BLaER1 (cell line): ENCODE data around the gene SLC25A1.
A peak's percentile ranks its signal among the peaks of the same experiment; 100 is the strongest.

Experiments used
- H3K27ac ChIP-seq: shearing (Covaris generic); formaldehyde crosslinking; 2 replicates; pipeline ENCODE4 v1.8.1; 2022
- H3K27me3 ChIP-seq: shearing (Covaris generic); formaldehyde crosslinking; 2 replicates; pipeline ENCODE4 v1.8.1; 2022
- H3K36me3 ChIP-seq: shearing (Covaris generic); formaldehyde crosslinking; 2 replicates; pipeline ENCODE4 v1.8.1; 2022
- H3K4me1 ChIP-seq: shearing (Covaris generic); formaldehyde crosslinking; 2 replicates; pipeline ENCODE4 v1.8.1; 2022
- H3K4me2 ChIP-seq: shearing (Covaris generic); formaldehyde crosslinking; 2 replicates; pipeline ENCODE4 v1.8.1; 2022
- H3K4me3 ChIP-seq: shearing (Covaris generic); formaldehyde crosslinking; 2 replicates; pipeline ENCODE4 v1.8.1; 2022
- H3K9ac ChIP-seq: shearing (Covaris generic); formaldehyde crosslinking; 2 replicates; pipeline ENCODE4 v1.8.1; 2022
- H3K9me3 ChIP-seq: shearing (Covaris generic); formaldehyde crosslinking; 2 replicates; pipeline ENCODE4 v1.8.1; 2022
- H4K20me1 ChIP-seq: shearing (Covaris generic); formaldehyde crosslinking; 2 replicates; pipeline ENCODE4 v1.8.1; 2022
- Cebpa-rat ChIP-seq: shearing (Covaris generic); IDR thresholded peaks from 2 replicates; pipeline ENCODE4 v1.8.1; 2022

The SLC25A1 gene

DNA sequence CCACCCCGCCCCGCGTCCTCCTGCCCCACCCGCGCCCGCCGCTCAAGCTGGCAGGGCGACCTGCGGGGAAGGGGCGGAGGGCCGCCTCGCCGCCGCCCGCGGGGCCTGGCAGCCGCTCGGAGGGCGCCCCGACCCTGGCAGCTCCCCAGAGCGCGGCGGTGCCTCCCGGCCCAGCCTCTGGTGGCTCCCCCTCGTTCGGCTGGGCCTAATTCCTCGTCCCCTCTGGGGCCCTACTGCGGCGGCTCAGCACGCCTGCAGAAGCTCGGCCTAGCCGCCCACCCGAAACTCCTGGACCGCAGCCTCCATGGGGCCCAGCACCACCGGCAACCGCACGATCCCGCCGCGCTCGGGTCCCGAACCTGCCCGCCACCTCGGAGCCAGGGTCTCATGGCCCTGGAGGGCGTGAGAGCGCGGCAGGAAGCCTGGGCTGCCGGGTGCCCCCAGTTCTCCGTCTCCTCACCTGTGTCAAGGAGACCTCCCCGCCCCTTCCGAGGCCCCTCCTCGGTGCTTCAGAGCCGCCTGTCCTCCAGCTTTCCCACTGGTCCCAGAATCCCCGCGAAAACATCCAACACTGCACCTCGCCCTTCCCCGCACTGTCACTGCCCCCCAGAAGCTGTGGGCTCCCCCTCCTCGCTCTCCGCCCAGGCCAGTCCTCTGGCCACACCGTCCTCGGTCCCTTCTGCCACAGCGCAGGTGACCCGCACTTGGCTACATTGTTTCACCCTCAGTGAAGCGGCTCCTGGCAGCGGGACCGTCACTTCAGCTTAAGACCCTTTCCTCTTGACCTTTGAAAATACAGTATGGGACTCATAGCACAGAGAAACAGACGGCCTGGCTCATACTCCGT is 27.8 kb downstream of the SLC25A1 start:
- Histone ChIP-seq H3K36me3 (no peaks in the 10 kb centered on the region), H3K4me2 (no peak overlapping the region), H3K27ac (no peak overlapping the region), H3K4me3 (no peak overlapping the region), H4K20me1 (no peaks in the 10 kb centered on the region), H3K9me3 (peaks cover 29% of the 10 kb centered on the region), H3K4me1 (no peaks in the 10 kb centered on the region), H3K27me3 (peaks cover 50% of the 10 kb centered on the region), H3K9ac (no peak overlapping the region)
- TF ChIP-seq Cebpa-rat, result no peak

DNA sequence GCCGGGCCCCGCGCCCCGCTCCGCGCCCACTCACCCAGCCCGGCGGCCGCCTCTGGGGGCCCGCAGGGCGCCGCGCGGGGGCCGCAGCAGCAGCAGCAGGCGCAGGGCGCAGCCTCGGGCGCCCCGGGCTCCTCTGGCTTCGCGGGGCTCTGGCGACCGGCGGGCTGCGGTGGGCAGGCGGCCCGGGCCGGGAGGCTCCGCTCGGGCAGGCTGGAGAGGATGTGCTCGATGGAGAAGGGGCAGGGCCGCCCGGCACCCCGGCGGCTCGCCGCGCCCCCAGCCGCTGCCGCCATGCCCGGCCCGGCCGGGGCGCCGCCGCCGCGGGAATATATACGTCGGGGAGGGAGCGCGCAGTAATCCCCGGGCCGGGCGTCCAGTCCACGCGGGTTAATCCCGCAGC is 28.5 kb downstream of the SLC25A1 start, which contains the start of gene GSC2:
Gene GSC2, minus strand, starts transcription at position 302 of the 400 bp plus-strand sequence. Its CDS starts 9 bp downstream, at position 293.
- Histone ChIP-seq H3K4me1 (no peaks in the 10 kb centered on the region), H3K36me3 (no peaks in the 10 kb centered on the region), H3K4me3 (no peak within 1 kb of the TSS), H3K4me2 (no peak within 1 kb of the TSS), H4K20me1 (no peaks in the 10 kb centered on the region), H3K9ac (no peak within 1 kb of the TSS), H3K27ac (no peak within 1 kb of the TSS), H3K27me3 (peaks cover 50% of the 10 kb centered on the region), H3K9me3 (peaks cover 29% of the 10 kb centered on the region)
- no peak for TF ChIP-seq Cebpa-rat

DNA sequence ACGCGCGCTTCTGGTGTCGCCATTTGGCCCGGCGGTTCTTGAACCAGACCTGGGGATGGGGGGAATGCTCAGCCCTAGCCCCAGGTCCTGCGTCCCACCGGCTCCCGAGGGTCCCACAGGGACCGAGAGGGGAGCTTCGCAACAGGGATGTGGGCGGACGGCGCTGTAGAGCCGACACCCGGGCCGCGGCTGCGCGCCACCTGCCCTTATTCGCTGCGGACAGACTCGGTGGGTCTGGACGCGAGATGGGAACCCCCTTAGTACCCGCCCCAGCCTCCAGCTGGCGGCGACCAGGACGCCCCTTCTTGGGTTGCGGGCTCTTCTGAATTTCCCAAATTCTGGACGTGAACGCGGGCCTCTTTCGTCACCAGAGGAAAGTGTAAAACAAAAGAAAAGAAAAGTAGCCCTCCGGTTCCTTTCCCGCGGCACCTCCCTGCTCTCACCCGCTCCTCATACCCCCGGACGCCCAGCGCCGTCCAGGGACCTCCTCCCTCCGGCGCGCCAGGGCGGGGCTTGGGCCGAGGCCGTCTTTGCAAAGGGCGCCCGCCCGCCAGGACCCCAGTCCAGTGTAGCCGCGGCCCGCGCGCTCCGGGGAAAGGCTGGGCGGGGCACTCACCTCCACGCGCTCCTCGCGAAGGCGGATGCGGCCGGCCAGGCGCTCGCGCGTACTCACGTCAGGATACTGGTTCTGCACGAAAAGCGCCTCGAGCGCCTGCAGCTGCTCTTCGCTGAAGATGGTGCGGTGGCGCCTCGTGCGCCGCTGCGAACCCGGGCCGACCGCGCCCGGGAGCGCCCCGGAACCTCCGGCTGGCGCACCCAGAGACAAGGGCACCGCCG is 29.3 kb downstream of the SLC25A1 start:
- Histone ChIP-seq H3K9me3 (peaks cover 29% of the 10 kb centered on the region), H3K36me3 (no peaks in the 10 kb centered on the region), H3K4me3 (no peak overlapping the region), H3K27ac (no peak overlapping the region), H3K9ac (no peak overlapping the region), H3K4me2 (no peak overlapping the region), H3K4me1 (no peaks in the 10 kb centered on the region), H4K20me1 (peaks cover under 1% of the 10 kb centered on the region), H3K27me3 (peaks cover 50% of the 10 kb centered on the region)
- no peak for TF ChIP-seq Cebpa-rat

DNA sequence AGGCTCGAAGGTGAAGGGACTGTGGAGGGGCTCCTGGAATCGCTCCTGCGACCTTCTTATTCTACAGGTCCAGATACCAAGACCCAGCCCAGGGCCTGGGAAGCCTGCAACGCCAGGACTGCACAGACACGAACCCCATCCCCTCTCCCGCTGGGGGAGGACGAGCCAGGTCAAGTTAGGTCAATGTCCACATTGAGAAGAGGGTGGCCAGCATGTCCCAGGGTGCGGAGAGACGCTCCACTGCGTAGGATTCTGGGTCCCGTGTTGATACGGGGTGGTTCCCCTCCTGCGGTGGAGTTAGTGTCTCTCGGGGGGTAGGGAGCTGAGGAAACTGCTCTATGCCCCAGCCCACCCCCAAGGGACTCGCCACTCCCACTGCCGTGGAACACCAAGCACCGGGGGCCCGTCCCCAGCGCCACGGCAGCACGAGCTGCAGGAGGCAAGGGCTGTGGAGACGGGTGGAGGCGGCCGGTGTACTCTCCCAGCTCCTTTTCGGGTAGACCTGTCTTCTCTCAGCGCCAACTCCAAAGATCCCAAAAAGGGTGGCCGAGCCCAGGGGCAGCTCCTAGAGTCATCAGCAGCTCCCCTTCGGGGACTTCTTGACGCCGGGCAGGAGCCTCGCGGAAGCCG is 30.0 kb downstream of the SLC25A1 start:
- no peak overlapping the region for H3K4me3 ChIP-seq
- H3K27me3 ChIP-seq, result peaks cover 50% of the 10 kb centered on the region
- peaks cover 5% of the 10 kb centered on the region for H3K4me1 ChIP-seq
- H3K9ac ChIP-seq, result no peak overlapping the region
- no peak overlapping the region for H3K27ac ChIP-seq
- no peaks in the 10 kb centered on the region for H3K36me3 ChIP-seq
- H4K20me1 ChIP-seq, result peaks cover 8% of the 10 kb centered on the region
- H3K4me2 ChIP-seq, result no peak overlapping the region
- TF ChIP-seq Cebpa-rat, result no peak
- H3K9me3 ChIP-seq, result peaks cover 29% of the 10 kb centered on the region

DNA sequence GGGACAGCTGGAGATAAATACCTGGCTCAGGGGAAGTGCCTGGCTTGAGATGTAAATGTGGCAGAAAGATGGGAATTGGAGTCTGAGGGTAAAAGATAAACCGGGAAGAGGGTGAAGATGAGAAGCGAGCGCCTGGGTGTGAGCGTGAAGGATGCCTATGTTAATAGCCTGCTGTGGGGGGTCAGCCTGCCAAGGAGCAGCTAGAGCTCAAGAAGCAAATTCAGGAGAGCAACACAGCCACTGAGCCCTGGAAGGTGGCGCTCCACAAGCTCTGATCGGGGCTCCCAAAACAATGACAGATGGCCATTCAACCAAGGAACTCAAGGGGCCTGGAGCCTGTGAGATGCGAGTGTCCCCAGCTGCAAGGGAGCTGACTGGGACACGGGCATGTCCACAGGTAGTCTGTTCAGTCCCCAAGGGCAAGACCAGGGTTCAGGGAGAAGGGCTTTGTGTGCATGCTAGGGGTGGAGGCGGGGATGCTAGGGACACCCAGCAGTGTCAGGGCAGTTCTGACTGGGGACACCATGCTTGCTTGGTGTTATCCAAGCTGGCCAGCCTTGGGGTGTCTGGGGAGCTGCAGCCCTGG is 31.2 kb downstream of the SLC25A1 start:
- Histone ChIP-seq H3K9me3 (peaks cover 29% of the 10 kb centered on the region), H3K36me3 (peaks cover 8% of the 10 kb centered on the region), H3K27ac (no peak overlapping the region), H3K27me3 (peaks cover 50% of the 10 kb centered on the region), H3K4me3 (no peak overlapping the region), H3K4me1 (peaks cover 13% of the 10 kb centered on the region), H3K9ac (no peak overlapping the region), H3K4me2 (no peak overlapping the region), H4K20me1 (peaks cover 20% of the 10 kb centered on the region)
- TF ChIP-seq Cebpa-rat, result no peak

DNA sequence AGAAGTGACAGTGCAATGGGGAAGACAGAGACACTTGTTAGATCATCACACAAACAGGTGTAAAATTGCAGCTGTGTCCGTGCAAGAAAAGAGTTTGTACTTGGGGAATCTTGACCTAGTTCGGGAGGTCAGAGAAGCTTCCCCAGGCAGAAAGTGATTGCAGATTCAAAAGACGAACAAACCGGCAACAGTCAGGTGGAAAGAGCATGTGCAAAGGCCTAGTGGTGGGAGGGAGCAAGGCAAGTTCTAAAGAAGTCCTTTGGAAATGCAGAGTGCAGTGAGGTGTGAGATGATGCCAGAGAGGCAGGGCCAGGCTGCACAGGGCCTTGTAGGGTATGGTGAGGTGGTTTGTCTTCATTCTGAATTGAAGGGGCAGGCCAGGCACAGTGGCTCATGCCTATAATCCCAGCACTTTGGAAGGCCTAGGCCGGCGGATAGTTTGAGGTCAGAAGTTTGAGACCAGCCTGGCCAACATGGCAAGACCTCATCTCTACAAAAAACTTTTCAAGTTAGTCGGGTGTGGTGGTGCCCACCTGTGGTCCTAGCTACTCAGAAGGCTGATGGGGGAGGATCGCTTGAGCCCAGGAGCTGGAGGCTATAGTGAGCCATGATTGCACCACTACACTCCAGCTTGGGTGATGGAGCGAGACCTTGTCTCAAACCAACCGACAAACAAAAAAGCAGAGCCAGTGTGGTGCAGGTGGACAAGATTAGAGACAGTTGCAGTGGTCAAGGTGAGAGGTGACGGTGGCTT is 32.1 kb downstream of the SLC25A1 start:
- TF ChIP-seq Cebpa-rat, result no peak
- peaks cover 13% of the 10 kb centered on the region for H3K4me1 ChIP-seq
- peaks cover 24% of the 10 kb centered on the region for H4K20me1 ChIP-seq
- H3K36me3 ChIP-seq, result peaks cover 17% of the 10 kb centered on the region
- H3K27me3 ChIP-seq, result peaks cover 41% of the 10 kb centered on the region
- peaks cover 29% of the 10 kb centered on the region for H3K9me3 ChIP-seq
- no peak overlapping the region for H3K27ac ChIP-seq
- H3K9ac ChIP-seq, result no peak overlapping the region
- H3K4me2 ChIP-seq, result no peak overlapping the region
- no peak overlapping the region for H3K4me3 ChIP-seq

DNA sequence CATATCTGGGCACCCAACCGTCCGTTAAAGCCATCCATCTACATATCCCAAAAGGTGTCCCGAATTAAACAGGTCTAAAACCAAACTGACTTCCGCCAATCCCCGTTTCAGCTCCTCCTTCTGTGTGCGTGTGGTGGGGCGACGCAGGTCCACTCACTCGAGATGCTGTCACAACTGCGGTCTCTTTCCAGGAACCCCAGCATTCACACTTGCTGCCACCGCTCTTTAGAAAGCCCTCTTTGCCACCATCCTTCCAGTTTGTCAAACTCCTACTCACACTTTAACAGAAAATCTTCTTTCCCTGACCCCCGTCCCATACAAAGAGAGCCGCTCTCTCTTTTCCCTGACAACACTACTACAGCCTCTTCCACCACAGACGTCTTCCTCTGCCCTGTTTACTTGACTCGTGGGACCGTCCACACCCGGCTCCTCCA is 34.6 kb downstream of the SLC25A1 start:
- Histone ChIP-seq H4K20me1 (peaks cover 39% of the 10 kb centered on the region), H3K4me2 (peak overlapping the region; percentile 96), H3K9ac (peak overlapping the region; percentile 95), H3K4me1 (peaks cover 13% of the 10 kb centered on the region), H3K27ac (peak overlapping the region; percentile 84), H3K36me3 (peaks cover 41% of the 10 kb centered on the region), H3K27me3 (peaks cover 17% of the 10 kb centered on the region), H3K9me3 (peaks cover 6% of the 10 kb centered on the region), H3K4me3 (peak overlapping the region; percentile 97)
- no peak for TF ChIP-seq Cebpa-rat

DNA sequence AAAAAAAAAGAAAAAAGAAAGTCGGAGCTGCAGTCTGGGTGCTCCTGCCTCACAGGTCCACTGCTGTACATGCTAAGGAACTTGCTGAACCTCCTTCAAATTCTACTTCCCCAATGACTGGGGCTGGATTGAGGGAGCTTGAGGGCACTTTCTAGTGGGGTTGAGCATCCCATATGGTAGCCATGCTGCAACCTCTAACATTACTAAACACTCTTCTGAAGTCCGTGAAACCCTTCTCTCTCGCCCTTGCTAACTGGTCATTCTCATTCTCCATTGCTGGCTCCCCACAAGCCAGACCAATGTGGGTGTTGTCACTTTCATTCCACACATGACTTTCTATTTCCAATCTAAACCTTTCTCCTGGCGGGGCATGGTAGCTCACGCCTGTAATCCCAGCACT is 35.3 kb downstream of the SLC25A1 start:
- Histone ChIP-seq H3K4me1 (peaks cover 13% of the 10 kb centered on the region), H3K4me3 (peak overlapping the region; percentile 97), H3K9me3 (no peaks in the 10 kb centered on the region), H3K4me2 (peak overlapping the region; percentile 96), H3K27me3 (peaks cover 9% of the 10 kb centered on the region; the same call in 1 of the 2 replicates), H4K20me1 (peaks cover 43% of the 10 kb centered on the region), H3K9ac (peak overlapping the region; percentile 95), H3K27ac (no peak overlapping the region), H3K36me3 (peaks cover 49% of the 10 kb centered on the region)
- no peak for TF ChIP-seq Cebpa-rat

DNA sequence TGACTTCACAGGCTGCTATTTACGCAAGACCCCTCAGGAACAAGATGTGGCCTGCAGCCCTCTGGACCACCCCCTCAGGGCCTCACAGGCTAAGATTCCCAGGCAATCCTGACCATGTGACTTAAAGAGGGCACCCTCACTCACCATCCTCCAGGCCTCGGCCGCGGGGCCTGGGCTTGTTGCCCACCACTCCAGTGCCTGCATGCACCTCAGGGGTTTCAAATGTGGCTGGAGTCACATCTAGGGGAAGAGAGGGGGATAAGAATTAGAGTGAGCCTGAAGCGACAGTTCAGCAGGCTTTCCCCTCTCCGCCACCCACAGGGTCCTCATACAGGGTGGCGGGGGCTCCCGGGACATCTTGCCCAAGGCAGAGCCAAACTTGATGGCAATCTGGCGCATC is 36.1 kb downstream of the SLC25A1 start:
- peaks cover 57% of the 10 kb centered on the region for H3K36me3 ChIP-seq
- peaks cover 13% of the 10 kb centered on the region for H3K4me1 ChIP-seq
- no peak for TF ChIP-seq Cebpa-rat
- no peak overlapping the region for H3K4me2 ChIP-seq
- H3K4me3 ChIP-seq, result no peak overlapping the region
- H3K9ac ChIP-seq, result no peak overlapping the region
- no peak overlapping the region for H3K27ac ChIP-seq
- peaks cover 49% of the 10 kb centered on the region for H4K20me1 ChIP-seq
- H3K9me3 ChIP-seq, result no peaks in the 10 kb centered on the region
- peaks cover under 1% of the 10 kb centered on the region; the same call in 1 of the 2 replicates for H3K27me3 ChIP-seq
